CD14-positive monocyte (primary cell): ENCODE measurements around the gene CCDC141. TPM values are rescaled to one million over a fixed set of nuclear protein-coding genes. Genes with fewer than 3 reads are reported as not detected.

Experiments
- DNase-seq, 3 donors: peaks; one replicate each; pipeline ENCODE4 v3.0.0-alpha.2; 2011 to 2022
- H2AFZ ChIP-seq: 2 replicates; pipeline ENCODE4 v1.6.0; 2012; ENCODE audit warnings: mild to moderate bottlenecking, low read depth, low read length, inconsistent platforms; ENCODE audit not compliant: insufficient read depth, poor library complexity, severe bottlenecking
- H3K27ac ChIP-seq, 2 donors: 1 replicate in 1 of 2; 2 replicates in 1 of 2; pipeline ENCODE4 v1.5.1; 2012 to 2013; ENCODE audit warnings: low read length in 2 of 2, control low read depth in 1 of 2, inconsistent platforms in 1 of 2, low read depth in 1 of 2, mild to moderate bottlenecking in 1 of 2
- H3K27me3 ChIP-seq, 2 donors: one replicate each; pipeline versions ENCODE4 v1.6.0 to v1.6.1; 2011 to 2013; ENCODE audit warnings: low read length in 2 of 2; ENCODE audit not compliant: control insufficient read depth in 2 of 2, insufficient read depth in 2 of 2
- H3K36me3 ChIP-seq, 2 donors: replicated peaks in 1 of 2; 1 replicate in 1 of 2; 2 replicates in 1 of 2; pipeline versions ENCODE4 v1.5.1 to v1.6.1; 2012 to 2013; ENCODE audit warnings: low read length in 2 of 2, control low read depth in 1 of 2, inconsistent platforms in 1 of 2, mild to moderate bottlenecking in 1 of 2; ENCODE audit not compliant: insufficient read depth in 2 of 2, control insufficient read depth in 1 of 2
- H3K4me1 ChIP-seq, 2 donors: 1 replicate in 1 of 2; 2 replicates in 1 of 2; pipeline versions ENCODE4 v1.5.1 to v1.6.1; 2012 to 2013; ENCODE audit warnings: low read length in 2 of 2, control low read depth in 1 of 2, inconsistent platforms in 1 of 2, mild to moderate bottlenecking in 1 of 2, moderate library complexity in 1 of 2; ENCODE audit not compliant: insufficient read depth in 2 of 2, control insufficient read depth in 1 of 2
- H3K4me2 ChIP-seq: replicated peaks from 2 replicates; pipeline ENCODE3; 2012; ENCODE audit warnings: low read length, moderate library complexity, mild to moderate bottlenecking; ENCODE audit not compliant: poor library complexity, severe bottlenecking; ENCODE audit errors: extremely low read depth
- H3K4me3 ChIP-seq, 3 experiments: fragments of 200-600 bp in 1 of 3; sonication (generic) in 1 of 3; replicated peaks in 1 of 3; 1 replicate in 2 of 3; 2 replicates in 1 of 3; pipeline ENCODE4 v1.5.1; 2011 to 2013; ENCODE audit warnings: low read length in 3 of 3, mild to moderate bottlenecking in 3 of 3, control low read depth in 2 of 3, low read depth in 2 of 3, inconsistent platforms in 1 of 3, moderate library complexity in 1 of 3
- H3K79me2 ChIP-seq: 2 replicates; pipeline ENCODE4 v1.6.0; 2012; ENCODE audit warnings: mild to moderate bottlenecking, control low read depth, inconsistent platforms, low read length, moderate library complexity; ENCODE audit not compliant: insufficient read depth
- H3K9ac ChIP-seq: 2 replicates; pipeline ENCODE4 v1.6.0; 2017; ENCODE audit warnings: low read length, mild to moderate bottlenecking; ENCODE audit not compliant: insufficient read depth, poor library complexity, severe bottlenecking
- H3K9me3 ChIP-seq, 2 donors: replicated peaks in 1 of 2; 1 replicate in 1 of 2; 2 replicates in 1 of 2; pipeline versions ENCODE4 v1.5.1 to v1.6.1; 2012 to 2013; ENCODE audit warnings: low read length in 2 of 2, control low read depth in 1 of 2; ENCODE audit not compliant: control insufficient read depth in 1 of 2, insufficient read depth in 1 of 2
- H4K20me1 ChIP-seq: 2 replicates; pipeline ENCODE4 v1.6.0; 2012; ENCODE audit warnings: mild to moderate bottlenecking, low read length, control low read depth, moderate library complexity; ENCODE audit not compliant: insufficient read depth
- H3K27ac Mint-ChIP-seq, 7 donors: one replicate each; pipeline ENCODE4 v1.8.0; 2020; ENCODE audit warnings: mild to moderate bottlenecking in 7 of 7, mixed read lengths in 7 of 7, moderate library complexity in 6 of 7, inconsistent platforms in 2 of 7
- H3K27me3 Mint-ChIP-seq, 3 donors: one replicate each; pipeline ENCODE4 v1.8.0; 2021 to 2022; ENCODE audit warnings: low read depth in 3 of 3, mild to moderate bottlenecking in 3 of 3, mixed read lengths in 3 of 3, moderate library complexity in 3 of 3, inconsistent platforms in 1 of 3
- H3K36me3 Mint-ChIP-seq, 2 donors: one replicate each; pipeline ENCODE4 v1.8.0; 2020; ENCODE audit warnings: mixed read lengths in 2 of 2, inconsistent platforms in 1 of 2, mild to moderate bottlenecking in 1 of 2
- H3K4me1 Mint-ChIP-seq: one replicate; pipeline ENCODE4 v1.8.0; 2020; ENCODE audit warnings: mild to moderate bottlenecking, mixed read lengths
- H3K4me3 Mint-ChIP-seq, 2 donors: one replicate each; pipeline ENCODE4 v1.8.0; 2020; ENCODE audit warnings: mild to moderate bottlenecking in 2 of 2, mixed read lengths in 2 of 2, moderate library complexity in 1 of 2
- H3K9me3 Mint-ChIP-seq, 7 donors: one replicate each; pipeline ENCODE4 v1.8.0; 2020 to 2022; ENCODE audit warnings: mixed read lengths in 7 of 7, mild to moderate bottlenecking in 6 of 7, moderate library complexity in 6 of 7, inconsistent platforms in 2 of 7
- WGBS: methylation state at CpG from one replicate; pipeline ENCODE4 v1.1.5; 2013; ENCODE audit warnings: missing lambda C conversion rate; ENCODE audit not compliant: insufficient coverage; 5-methylcytosine and 5-hydroxymethylcytosine counted together
- intact Hi-C, 2 donors: fragments of 100-400 bp; cut with micrococcal nuclease; formaldehyde crosslinking; loops; one replicate each; pipeline versions ENCODE4 v1.15.0 to v1.15.1; 2023
- polyA plus RNA-seq, 3 donors: library from polyadenylated mRNA; depleted of rRNA in 1 of 3; unstranded in 2 of 3; stranded (reverse) in 1 of 3; fragments of 300-500 nt in 2 of 3; fragments of >200 nt in 1 of 3; fragmentation: Illumina TruSeq in 2 of 3; gene quantifications; 1 replicate in 2 of 3; 2 replicates in 1 of 3; pipeline ENCODE4 v1.2.3, GENCODE V29; 2012 to 2021
- TF ChIP-seq, protein P1 (sequence below): fragments of 200-600 bp; IDR thresholded peaks from one replicate; pipeline ENCODE4 v1.8.0; 2022; ENCODE audit warnings: antibody characterized with exemption, mild to moderate bottlenecking

The CCDC141 gene
- polyA plus RNA-seq, 3 donors, result not detected

DNA sequence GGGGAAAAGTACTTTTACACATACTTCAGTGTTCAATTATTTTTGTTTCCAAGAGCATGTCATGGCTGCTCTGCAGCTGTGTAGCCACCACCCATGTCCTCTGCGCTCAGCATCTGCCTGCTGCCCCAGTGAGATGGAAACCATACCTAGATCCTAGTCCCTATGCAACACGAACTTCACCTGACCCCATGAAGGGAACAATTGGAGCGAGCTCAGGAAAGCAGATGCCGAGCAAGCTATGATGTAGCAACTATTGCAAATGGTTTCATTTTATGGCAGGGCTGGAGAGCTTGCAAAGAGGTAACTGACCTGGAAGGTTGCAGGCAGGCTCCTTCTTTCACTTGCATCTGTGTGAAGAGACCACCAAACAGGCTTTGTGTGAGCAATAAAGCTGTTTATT lies 1.3 kb upstream of the CCDC141 start:
- H3K4me3 ChIP-seq, result no peak overlapping the region
- Mint-ChIP-seq H3K4me1 (peaks cover 15% of the 10 kb centered on the region), H3K4me3 (no peak overlapping the region), H3K27ac (no peak overlapping the region), H3K27me3 (peaks cover 0 to 4% (median 2%) of the 10 kb centered on the region in 3 donors), H3K9me3 (peaks cover 0 to 2% (median 0%) of the 10 kb centered on the region in 7 donors), H3K36me3 (no peaks in the 10 kb centered on the region)
- TF ChIP-seq, protein P1, sequence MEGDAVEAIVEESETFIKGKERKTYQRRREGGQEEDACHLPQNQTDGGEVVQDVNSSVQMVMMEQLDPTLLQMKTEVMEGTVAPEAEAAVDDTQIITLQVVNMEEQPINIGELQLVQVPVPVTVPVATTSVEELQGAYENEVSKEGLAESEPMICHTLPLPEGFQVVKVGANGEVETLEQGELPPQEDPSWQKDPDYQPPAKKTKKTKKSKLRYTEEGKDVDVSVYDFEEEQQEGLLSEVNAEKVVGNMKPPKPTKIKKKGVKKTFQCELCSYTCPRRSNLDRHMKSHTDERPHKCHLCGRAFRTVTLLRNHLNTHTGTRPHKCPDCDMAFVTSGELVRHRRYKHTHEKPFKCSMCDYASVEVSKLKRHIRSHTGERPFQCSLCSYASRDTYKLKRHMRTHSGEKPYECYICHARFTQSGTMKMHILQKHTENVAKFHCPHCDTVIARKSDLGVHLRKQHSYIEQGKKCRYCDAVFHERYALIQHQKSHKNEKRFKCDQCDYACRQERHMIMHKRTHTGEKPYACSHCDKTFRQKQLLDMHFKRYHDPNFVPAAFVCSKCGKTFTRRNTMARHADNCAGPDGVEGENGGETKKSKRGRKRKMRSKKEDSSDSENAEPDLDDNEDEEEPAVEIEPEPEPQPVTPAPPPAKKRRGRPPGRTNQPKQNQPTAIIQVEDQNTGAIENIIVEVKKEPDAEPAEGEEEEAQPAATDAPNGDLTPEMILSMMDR, result no peak
- intact Hi-C loops, result no loop called here
- H3K27ac ChIP-seq, result no peak overlapping the region
- no peaks in the 10 kb centered on the region for H3K27me3 ChIP-seq
- no peaks in the 10 kb centered on the region for H3K36me3 ChIP-seq
- H2AFZ ChIP-seq, result no peak overlapping the region
- 100% methylated on average over 1 of the region's 4 CpGs for WGBS
- H3K4me1 ChIP-seq, result no peaks in the 10 kb centered on the region
- H3K9me3 ChIP-seq, result no peaks in the 10 kb centered on the region
- H4K20me1 ChIP-seq, result no peaks in the 10 kb centered on the region
- DNase-seq, result no peak
- no peak overlapping the region for H3K4me2 ChIP-seq
- no peaks in the 10 kb centered on the region for H3K79me2 ChIP-seq
- no peak overlapping the region for H3K9ac ChIP-seq

DNA sequence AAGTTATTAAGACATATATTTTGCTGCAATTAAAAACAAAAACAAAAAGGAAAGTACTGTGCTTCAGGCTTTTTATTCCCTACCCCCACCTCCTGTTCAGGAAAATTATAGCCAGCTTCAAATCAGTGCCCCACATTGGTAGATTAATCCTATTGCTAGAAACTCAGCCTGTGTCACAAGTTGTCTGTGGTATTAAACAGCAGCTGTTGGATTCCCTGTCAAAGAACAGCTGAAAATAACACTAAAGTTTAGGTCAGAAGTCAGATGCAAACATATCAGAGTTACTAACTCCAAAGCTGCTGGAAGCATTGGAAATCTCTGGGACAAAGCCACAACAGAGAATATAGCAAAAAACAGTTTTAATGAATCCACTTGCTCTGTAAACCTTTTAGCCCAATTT lies 818 bp upstream of the CCDC141 start:
- no peak overlapping the region for H2AFZ ChIP-seq
- H3K27ac ChIP-seq, result no peak overlapping the region

More for the DNA sequence above, 818 bp upstream of the CCDC141 start:
- no peaks in the 10 kb centered on the region for H3K79me2 ChIP-seq
- Mint-ChIP-seq H3K27ac (no peak overlapping the region), H3K4me3 (no peak overlapping the region), H3K36me3 (no peaks in the 10 kb centered on the region), H3K9me3 (peaks cover 0 to 2% (median 0%) of the 10 kb centered on the region in 7 donors), H3K27me3 (peaks cover 0 to 3% (median 2%) of the 10 kb centered on the region in 3 donors), H3K4me1 (peaks cover 15% of the 10 kb centered on the region)
- H3K4me2 ChIP-seq, result no peak overlapping the region
- H4K20me1 ChIP-seq, result no peaks in the 10 kb centered on the region
- TF ChIP-seq, protein P1, result no peak
- H3K9ac ChIP-seq, result no peak overlapping the region
- no peak for DNase-seq
- H3K4me3 ChIP-seq, result no peak overlapping the region
- no peaks in the 10 kb centered on the region for H3K9me3 ChIP-seq
- H3K36me3 ChIP-seq, result no peaks in the 10 kb centered on the region
- no peaks in the 10 kb centered on the region for H3K4me1 ChIP-seq
- H3K27me3 ChIP-seq, result no peaks in the 10 kb centered on the region
- intact Hi-C loops, result no loop called here
